ENCODE results near the gene ASCC2. TPM values are rescaled to one million over a fixed set of nuclear protein-coding genes. Genes with fewer than 3 reads are reported as not detected.

Gene ASCC2
- total RNA-seq, 1 donor from 2014 or later: 58.2 TPM

DNA sequence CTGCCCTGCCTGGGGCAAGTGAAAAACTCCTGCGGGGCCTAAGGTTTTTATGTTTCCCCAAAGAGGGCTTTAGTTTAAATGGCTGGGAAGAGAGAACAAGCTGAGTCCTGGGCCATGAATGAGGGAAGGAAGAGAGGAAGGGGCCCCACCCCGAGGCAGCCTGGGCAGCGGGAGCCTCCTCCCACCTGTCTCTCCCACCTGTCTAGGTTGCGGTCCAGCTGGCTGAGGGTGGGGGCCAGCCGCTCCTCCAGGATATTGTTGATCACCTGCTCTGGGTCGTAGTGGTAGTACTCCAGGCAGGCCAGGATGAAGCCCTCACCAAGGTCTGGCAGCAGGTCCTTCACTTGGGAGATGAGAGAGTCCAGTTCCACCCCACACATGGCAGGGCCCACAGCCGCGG is 36.3 kb downstream of the ASCC2 start:
- no peak for TF ChIP-seq CTCF (IDR thresholded peaks at IDR 0.05; ENCODE audit: unreplicated experiment)
- Mint-ChIP-seq H3K27ac (peak overlapping the region; percentile 95), H3K27me3 (ENCODE audit: low read depth) (no peaks in the 10 kb centered on the region), H3K4me3 (no peak overlapping the region), H3K36me3 (peaks cover 36% of the 10 kb centered on the region), H3K4me1 (peaks cover 21% of the 10 kb centered on the region), H3K9me3 (no peaks in the 10 kb centered on the region)
- DNase-seq (ENCODE audit: low spot score in 2 of 2, unreplicated experiment in 2 of 2): no peak

GRCh38 chr22:29801153-29801552 is 36.9 kb downstream of the ASCC2 start:
- Mint-ChIP-seq H3K9me3 (no peaks in the 10 kb centered on the region), H3K4me1 (peaks cover 25% of the 10 kb centered on the region), H3K4me3 (peak overlapping the region; percentile 15), H3K27me3 (ENCODE audit: low read depth) (no peaks in the 10 kb centered on the region), H3K27ac (peak overlapping the region; percentile 95), H3K36me3 (peaks cover 36% of the 10 kb centered on the region)
- no peak for DNase-seq (ENCODE audit: low spot score in 2 of 2, unreplicated experiment in 2 of 2)
- TF ChIP-seq CTCF (IDR thresholded peaks at IDR 0.05; ENCODE audit: unreplicated experiment): no peak

- H3K27me3 Mint-ChIP-seq (ENCODE audit: low read depth): no peaks in the 10 kb centered on the region
- peaks cover 41% of the 10 kb centered on the region for H3K4me1 Mint-ChIP-seq
- H3K4me3 Mint-ChIP-seq: no peak overlapping the region
- no peak overlapping the region for H3K27ac Mint-ChIP-seq
- no peak for TF ChIP-seq CTCF (IDR thresholded peaks at IDR 0.05; ENCODE audit: unreplicated experiment)
- no peaks in the 10 kb centered on the region for H3K9me3 Mint-ChIP-seq
- no peak for DNase-seq (ENCODE audit: low spot score in 2 of 2, unreplicated experiment in 2 of 2)
- H3K36me3 Mint-ChIP-seq: peaks cover 26% of the 10 kb centered on the region
Observed at GRCh38 chr22:29799217-29799680, 38.8 kb downstream of the ASCC2 start.

DNA sequence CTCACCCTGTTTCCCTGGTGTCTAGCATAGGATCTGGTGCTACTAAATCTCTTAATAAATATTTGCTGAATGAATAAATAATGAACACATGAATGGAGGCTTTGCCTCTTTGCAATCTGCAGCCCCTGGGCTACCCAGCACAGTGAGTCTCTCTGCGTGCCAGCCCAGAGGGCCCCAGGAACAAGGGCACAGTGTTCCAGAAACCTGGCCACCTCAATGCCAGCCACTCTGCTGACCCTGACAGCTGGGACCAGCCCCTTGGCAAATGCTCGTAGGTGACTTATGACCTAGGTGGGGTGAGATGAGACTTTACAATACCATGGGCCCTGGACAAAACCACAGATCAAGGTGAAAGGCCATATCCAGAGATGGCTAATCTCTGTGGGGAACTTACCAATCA is 39.3 kb downstream of the ASCC2 start:
- Mint-ChIP-seq H3K27ac (no peak overlapping the region), H3K27me3 (ENCODE audit: low read depth) (no peaks in the 10 kb centered on the region), H3K4me3 (no peak overlapping the region), H3K4me1 (peaks cover 41% of the 10 kb centered on the region), H3K36me3 (peaks cover 26% of the 10 kb centered on the region), H3K9me3 (no peaks in the 10 kb centered on the region)
- no peak for TF ChIP-seq CTCF (IDR thresholded peaks at IDR 0.05; ENCODE audit: unreplicated experiment)
- DNase-seq (ENCODE audit: low spot score in 2 of 2, unreplicated experiment in 2 of 2): no peak

DNA sequence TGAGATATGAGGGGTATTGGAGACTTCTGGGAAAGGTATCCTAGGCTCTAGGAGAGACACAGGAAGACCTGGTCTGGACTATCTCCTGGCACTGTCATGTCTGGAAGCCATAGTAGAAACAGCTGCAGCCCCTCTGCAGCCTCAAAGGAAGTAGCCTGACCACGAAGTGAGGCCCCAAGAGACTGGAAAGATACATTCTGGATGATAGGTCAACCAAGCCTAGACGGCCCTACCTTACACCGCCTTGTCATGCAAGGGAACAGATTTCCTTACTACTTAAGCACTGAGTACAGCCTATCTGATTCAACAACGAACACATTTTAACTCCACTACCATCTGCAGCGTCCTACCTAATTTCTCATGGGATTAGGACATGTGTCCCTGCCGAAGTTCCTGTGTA is 39.8 kb downstream of the ASCC2 start:
- no peak for DNase-seq (ENCODE audit: low spot score in 2 of 2, unreplicated experiment in 2 of 2)
- Mint-ChIP-seq H3K27ac (no peak overlapping the region), H3K4me3 (no peak overlapping the region), H3K27me3 (ENCODE audit: low read depth) (no peaks in the 10 kb centered on the region), H3K36me3 (peaks cover 24% of the 10 kb centered on the region), H3K9me3 (no peaks in the 10 kb centered on the region), H3K4me1 (peaks cover 41% of the 10 kb centered on the region)
- no peak for TF ChIP-seq CTCF (IDR thresholded peaks at IDR 0.05; ENCODE audit: unreplicated experiment)

- no peak for TF ChIP-seq CTCF (IDR thresholded peaks at IDR 0.05; ENCODE audit: unreplicated experiment)
- no peaks in the 10 kb centered on the region for H3K27me3 Mint-ChIP-seq (ENCODE audit: low read depth)
- peaks cover 30% of the 10 kb centered on the region for H3K36me3 Mint-ChIP-seq
- H3K4me3 Mint-ChIP-seq: no peak overlapping the region
- no peak for DNase-seq (ENCODE audit: low spot score in 2 of 2, unreplicated experiment in 2 of 2)
- H3K4me1 Mint-ChIP-seq: peaks cover 41% of the 10 kb centered on the region
- no peaks in the 10 kb centered on the region for H3K9me3 Mint-ChIP-seq
- H3K27ac Mint-ChIP-seq: no peak overlapping the region
Observed at GRCh38 chr22:29797351-29797750, 40.7 kb downstream of the ASCC2 start.
